ENCODE data around the gene NOTCH4. TPM values are rescaled to one million over a fixed set of nuclear protein-coding genes. Genes with fewer than 3 reads are reported as not detected.

The NOTCH4 gene
- total RNA-seq, 1 donor from 2014 or later: 151 TPM

DNA sequence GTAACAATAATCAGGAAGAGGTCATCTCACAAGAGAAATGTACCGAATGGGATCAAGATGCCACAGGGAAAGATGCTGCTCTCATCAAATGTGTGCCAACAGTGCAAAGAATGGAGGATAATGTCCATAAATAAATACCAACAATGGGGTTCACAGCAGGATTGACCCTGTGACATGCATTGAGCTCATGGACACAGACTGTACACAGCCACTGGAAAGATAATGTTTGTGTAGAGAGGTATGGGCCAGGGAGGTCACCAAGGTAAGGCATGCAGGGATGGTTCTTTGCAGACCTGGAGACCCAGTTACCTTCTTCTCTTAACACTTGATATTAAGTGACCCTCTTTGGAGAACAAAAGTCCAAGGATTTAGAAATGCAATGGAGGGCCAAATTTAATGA, 49.5 kb downstream of the NOTCH4 start:
- H3K4me1 Mint-ChIP-seq (ENCODE audit: unreplicated experiment): peaks cover 59% of the 10 kb centered on the region
- TF ChIP-seq, protein P1, sequence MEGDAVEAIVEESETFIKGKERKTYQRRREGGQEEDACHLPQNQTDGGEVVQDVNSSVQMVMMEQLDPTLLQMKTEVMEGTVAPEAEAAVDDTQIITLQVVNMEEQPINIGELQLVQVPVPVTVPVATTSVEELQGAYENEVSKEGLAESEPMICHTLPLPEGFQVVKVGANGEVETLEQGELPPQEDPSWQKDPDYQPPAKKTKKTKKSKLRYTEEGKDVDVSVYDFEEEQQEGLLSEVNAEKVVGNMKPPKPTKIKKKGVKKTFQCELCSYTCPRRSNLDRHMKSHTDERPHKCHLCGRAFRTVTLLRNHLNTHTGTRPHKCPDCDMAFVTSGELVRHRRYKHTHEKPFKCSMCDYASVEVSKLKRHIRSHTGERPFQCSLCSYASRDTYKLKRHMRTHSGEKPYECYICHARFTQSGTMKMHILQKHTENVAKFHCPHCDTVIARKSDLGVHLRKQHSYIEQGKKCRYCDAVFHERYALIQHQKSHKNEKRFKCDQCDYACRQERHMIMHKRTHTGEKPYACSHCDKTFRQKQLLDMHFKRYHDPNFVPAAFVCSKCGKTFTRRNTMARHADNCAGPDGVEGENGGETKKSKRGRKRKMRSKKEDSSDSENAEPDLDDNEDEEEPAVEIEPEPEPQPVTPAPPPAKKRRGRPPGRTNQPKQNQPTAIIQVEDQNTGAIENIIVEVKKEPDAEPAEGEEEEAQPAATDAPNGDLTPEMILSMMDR (IDR thresholded peaks at IDR 0.05; ENCODE audit: unreplicated experiment): no peak
- H3K4me3 Mint-ChIP-seq (ENCODE audit: unreplicated experiment): peak overlapping the region; percentile 73
- H3K9me3 Mint-ChIP-seq (ENCODE audit: unreplicated experiment): no peaks in the 10 kb centered on the region
- H3K27me3 Mint-ChIP-seq (ENCODE audit: unreplicated experiment): peaks cover 8% of the 10 kb centered on the region
- peaks cover 16% of the 10 kb centered on the region for H3K36me3 Mint-ChIP-seq (ENCODE audit: low read depth, unreplicated experiment)
- no peak overlapping the region for H3K27ac Mint-ChIP-seq (ENCODE audit: unreplicated experiment)
- no peak for DNase-seq (ENCODE audit: low spot score)

DNA sequence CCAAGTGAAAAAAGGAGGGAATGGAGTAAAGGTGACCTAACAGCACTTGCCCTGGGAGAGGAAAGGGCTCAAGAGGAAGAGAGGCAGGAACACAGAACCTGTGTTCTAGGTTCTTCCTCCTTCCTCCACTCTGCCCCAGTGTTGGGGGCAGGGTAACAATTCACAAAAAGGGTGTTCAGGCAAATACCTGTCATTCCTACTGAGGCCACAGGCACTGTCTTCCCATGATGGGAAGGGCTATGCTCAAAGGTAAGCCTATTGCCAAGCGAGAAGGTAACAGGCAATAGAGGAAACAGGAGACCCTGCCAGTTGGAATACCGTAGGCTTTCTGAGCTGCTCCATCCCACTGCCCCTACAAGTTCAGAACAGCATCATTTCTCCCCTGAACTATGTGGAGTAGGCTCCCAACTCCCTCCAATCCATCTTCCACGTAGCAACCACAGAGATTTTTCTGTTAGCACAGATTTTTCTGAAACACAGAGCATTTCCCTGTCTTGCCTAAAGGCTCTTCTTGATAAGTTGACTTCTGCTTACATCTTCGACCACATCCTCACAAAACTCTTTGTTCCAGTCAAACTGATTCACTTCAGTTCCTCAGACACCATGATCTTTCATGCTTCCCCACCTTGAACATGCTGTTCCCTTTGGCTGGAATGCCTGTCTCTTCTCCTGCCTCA, 50.7 kb downstream of the NOTCH4 start:
- Mint-ChIP-seq H3K36me3 (ENCODE audit: low read depth, unreplicated experiment) (peaks cover 18% of the 10 kb centered on the region), H3K4me3 (ENCODE audit: unreplicated experiment) (peak overlapping the region; percentile 57), H3K27ac (ENCODE audit: unreplicated experiment) (peak overlapping the region; percentile 76), H3K9me3 (ENCODE audit: unreplicated experiment) (no peaks in the 10 kb centered on the region), H3K4me1 (ENCODE audit: unreplicated experiment) (peaks cover 50% of the 10 kb centered on the region), H3K27me3 (ENCODE audit: unreplicated experiment) (peaks cover 5% of the 10 kb centered on the region)
- no peak for DNase-seq (ENCODE audit: low spot score)
- TF ChIP-seq, protein P1 (IDR thresholded peaks at IDR 0.05; ENCODE audit: unreplicated experiment): no peak

DNA sequence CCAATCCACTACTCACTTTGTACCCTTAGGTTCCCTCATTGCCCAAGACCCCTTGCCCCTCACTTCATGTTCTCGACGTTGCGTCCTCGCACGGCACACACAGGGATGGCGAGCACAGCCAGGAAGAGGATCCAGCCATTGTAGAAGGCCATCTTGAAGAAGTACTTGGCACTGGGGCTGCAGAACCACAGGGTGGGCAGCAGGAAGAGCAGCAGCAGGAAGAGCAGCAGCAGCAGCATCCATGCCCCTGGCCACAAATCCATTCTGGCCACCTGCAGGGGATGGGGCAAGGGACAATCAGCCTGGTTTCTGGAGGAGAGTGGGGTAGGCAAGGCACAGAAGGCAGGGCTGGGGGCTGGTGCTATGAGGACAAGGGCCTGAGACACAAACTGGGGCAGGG, 52.6 kb downstream of the NOTCH4 start:
- no peaks in the 10 kb centered on the region for H3K9me3 Mint-ChIP-seq (ENCODE audit: unreplicated experiment)
- TF ChIP-seq, protein P1 (IDR thresholded peaks at IDR 0.05; ENCODE audit: unreplicated experiment): no peak
- peaks cover 26% of the 10 kb centered on the region for H3K36me3 Mint-ChIP-seq (ENCODE audit: low read depth, unreplicated experiment)
- no peak for DNase-seq (ENCODE audit: low spot score)
- peak overlapping the region; percentile 72 for H3K27ac Mint-ChIP-seq (ENCODE audit: unreplicated experiment)
- peaks cover 11% of the 10 kb centered on the region for H3K27me3 Mint-ChIP-seq (ENCODE audit: unreplicated experiment)
- H3K4me3 Mint-ChIP-seq (ENCODE audit: unreplicated experiment): peak overlapping the region; percentile 73
- H3K4me1 Mint-ChIP-seq (ENCODE audit: unreplicated experiment): peaks cover 41% of the 10 kb centered on the region

DNA sequence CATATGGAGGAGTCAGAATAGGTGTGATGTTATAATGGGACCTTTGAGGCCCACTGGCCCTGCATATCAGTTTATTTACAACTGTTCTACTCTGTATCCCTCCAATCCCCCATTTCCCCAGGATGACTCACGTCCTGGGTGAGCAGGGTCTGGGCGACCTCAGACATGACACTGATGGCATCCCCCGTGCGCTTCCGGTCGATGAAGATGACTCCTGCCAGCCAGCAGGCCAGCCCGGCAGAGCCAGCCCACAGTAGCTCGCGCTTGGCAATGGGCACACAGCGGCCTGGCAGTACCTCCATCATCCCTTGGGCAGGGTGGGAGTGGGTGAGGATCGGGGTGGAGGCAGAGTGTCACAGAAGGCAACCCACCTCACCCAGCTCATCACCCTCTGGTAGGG, 53.6 kb downstream of the NOTCH4 start:
- no peaks in the 10 kb centered on the region for H3K9me3 Mint-ChIP-seq (ENCODE audit: unreplicated experiment)
- peaks cover 16% of the 10 kb centered on the region for H3K27me3 Mint-ChIP-seq (ENCODE audit: unreplicated experiment)
- H3K27ac Mint-ChIP-seq (ENCODE audit: unreplicated experiment): no peak overlapping the region
- H3K4me1 Mint-ChIP-seq (ENCODE audit: unreplicated experiment): peaks cover 41% of the 10 kb centered on the region
- DNase-seq (ENCODE audit: low spot score): no peak
- H3K36me3 Mint-ChIP-seq (ENCODE audit: low read depth, unreplicated experiment): peaks cover 30% of the 10 kb centered on the region
- H3K4me3 Mint-ChIP-seq (ENCODE audit: unreplicated experiment): peak overlapping the region; percentile 73
- TF ChIP-seq, protein P1 (IDR thresholded peaks at IDR 0.05; ENCODE audit: unreplicated experiment): no peak

DNA sequence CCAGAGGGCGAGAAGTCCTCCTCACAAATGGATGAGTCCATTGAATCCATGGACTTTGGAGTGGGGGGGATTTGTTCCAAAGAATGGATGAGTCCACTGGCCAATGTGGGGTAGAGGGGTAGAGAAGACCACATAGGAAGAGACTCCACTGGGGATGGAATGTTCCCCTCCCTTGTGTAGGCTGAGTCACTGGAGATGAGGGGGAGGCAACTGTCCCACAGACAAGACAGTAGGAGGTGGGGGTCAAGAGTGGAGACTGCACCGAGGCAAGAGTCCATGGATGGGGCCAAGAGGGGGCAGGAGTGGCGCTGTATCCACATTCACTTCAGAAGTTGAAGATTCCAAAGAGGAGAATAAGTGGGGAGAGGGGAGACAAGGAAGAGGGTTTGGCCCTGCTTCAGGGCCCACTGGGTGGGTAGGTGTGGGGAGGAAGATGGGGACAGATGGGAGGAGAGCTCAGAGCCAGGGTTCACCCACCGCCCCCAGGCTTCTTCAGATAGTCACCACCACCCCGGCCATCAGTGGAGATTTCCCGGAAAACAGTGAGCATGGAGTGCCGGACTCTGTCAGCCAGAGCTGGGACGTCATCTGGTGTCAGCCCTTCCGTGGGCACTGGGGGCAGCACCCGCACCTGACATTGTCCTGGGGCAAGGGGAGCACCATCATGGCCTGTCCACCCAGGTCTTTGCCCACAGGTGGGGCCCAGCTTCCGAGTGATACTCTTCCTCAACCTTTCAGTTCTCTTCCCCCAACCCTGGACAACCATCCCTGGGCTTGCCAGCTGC, 54.9 kb downstream of the NOTCH4 start:
- no peaks in the 10 kb centered on the region for H3K9me3 Mint-ChIP-seq (ENCODE audit: unreplicated experiment)
- peaks cover 35% of the 10 kb centered on the region for H3K4me1 Mint-ChIP-seq (ENCODE audit: unreplicated experiment)
- no peak overlapping the region for H3K27ac Mint-ChIP-seq (ENCODE audit: unreplicated experiment)
- no peak for DNase-seq (ENCODE audit: low spot score)
- TF ChIP-seq, protein P1 (IDR thresholded peaks at IDR 0.05; ENCODE audit: unreplicated experiment): no peak
- peaks cover 14% of the 10 kb centered on the region for H3K27me3 Mint-ChIP-seq (ENCODE audit: unreplicated experiment)
- no peak overlapping the region for H3K4me3 Mint-ChIP-seq (ENCODE audit: unreplicated experiment)
- H3K36me3 Mint-ChIP-seq (ENCODE audit: low read depth, unreplicated experiment): peaks cover 33% of the 10 kb centered on the region
